Measurements from ENCODE around the gene TANGO2.

DNA sequence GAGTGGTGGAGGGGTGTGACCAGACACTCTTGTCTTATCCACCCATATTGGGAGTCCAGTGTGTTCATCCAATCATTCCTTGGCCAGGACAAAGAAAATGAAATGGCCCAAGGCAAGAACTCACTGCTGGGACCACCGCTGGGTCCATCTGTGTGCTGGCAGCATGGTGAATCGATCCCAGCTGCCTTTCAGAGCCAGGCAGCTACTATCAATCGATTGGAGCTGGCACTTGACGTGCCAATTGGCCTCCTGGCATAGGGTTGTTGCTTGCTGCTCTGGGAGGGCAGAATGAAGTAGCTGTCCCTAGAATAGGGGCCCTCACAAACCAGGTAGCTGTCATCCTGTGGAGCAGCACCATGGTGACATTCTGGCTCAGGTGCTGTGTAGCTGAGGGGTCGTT lies 2.9 kb upstream of the TANGO2 start:
- TF ChIP-seq, protein P1, sequence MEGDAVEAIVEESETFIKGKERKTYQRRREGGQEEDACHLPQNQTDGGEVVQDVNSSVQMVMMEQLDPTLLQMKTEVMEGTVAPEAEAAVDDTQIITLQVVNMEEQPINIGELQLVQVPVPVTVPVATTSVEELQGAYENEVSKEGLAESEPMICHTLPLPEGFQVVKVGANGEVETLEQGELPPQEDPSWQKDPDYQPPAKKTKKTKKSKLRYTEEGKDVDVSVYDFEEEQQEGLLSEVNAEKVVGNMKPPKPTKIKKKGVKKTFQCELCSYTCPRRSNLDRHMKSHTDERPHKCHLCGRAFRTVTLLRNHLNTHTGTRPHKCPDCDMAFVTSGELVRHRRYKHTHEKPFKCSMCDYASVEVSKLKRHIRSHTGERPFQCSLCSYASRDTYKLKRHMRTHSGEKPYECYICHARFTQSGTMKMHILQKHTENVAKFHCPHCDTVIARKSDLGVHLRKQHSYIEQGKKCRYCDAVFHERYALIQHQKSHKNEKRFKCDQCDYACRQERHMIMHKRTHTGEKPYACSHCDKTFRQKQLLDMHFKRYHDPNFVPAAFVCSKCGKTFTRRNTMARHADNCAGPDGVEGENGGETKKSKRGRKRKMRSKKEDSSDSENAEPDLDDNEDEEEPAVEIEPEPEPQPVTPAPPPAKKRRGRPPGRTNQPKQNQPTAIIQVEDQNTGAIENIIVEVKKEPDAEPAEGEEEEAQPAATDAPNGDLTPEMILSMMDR (conservative IDR thresholded peaks at IDR 0.05), result no peak
- no peak for TF ChIP-seq ZFX (IDR thresholded peaks at IDR 0.05)

Measured in C4-2B (cell line).